ENCODE data around the gene SUMF1. TPM values are rescaled to one million over a fixed set of nuclear protein-coding genes. Genes with fewer than 3 reads are reported as not detected.

The SUMF1 gene
- total and polyA plus RNA-seq, 2 donors (not counting 1 experiment from before 2014, with no cell fraction given) = 10.3 to 21.2 TPM

GRCh38 chr3:4501437-4501836 is 34.4 kb upstream of the SUMF1 start:
- WGBS (ENCODE audit: insufficient coverage) = 96% methylated on average over 2 of the region's 3 CpGs
- no peak for ATAC-seq (ENCODE audit: low read depth)
- Mint-ChIP-seq H3K9me3 (ENCODE audit: insufficient read depth) (no peaks in the 10 kb centered on the region), H3K4me1 (peaks cover 83% of the 10 kb centered on the region), H3K27ac (peak overlapping the region; percentile 85), H3K4me3 (no peak overlapping the region), H3K27me3 (no peaks in the 10 kb centered on the region)
- H3K27me3 ChIP-seq (replicated peaks in 1 of 4; ENCODE audit: control extremely low read depth in 1 of 4, control insufficient read depth in 3 of 4, insufficient read depth in 4 of 4, low read length in 3 of 4) = no peaks in the 10 kb centered on the region
- ChIA-PET CTCF (interaction anchor here (1.6 kb wide), 1 partner anchor 18 kb away, joined by 5 read pairs; no protein-coding TSS in a partner anchor), POLR2A (interaction anchor here (5.3 kb wide), 1 partner anchor 8 kb away, joined by 96 read pairs; the partner anchor contains the start of gene ITPR1)
- no peaks in the 10 kb centered on the region for H3K9me3 ChIP-seq (ENCODE audit: control extremely low read depth in 1 of 3, control insufficient read depth in 2 of 3, insufficient read depth in 1 of 3, low read length in 2 of 3)
- H3K27ac ChIP-seq (ENCODE audit: low read length in 2 of 2) = peak overlapping the region; percentile 81 to 98
- no peak overlapping the region for H3K4me3 ChIP-seq (ENCODE audit: control extremely low read depth in 1 of 5, extremely low read depth in 1 of 5, insufficient read depth in 1 of 5, low read depth in 2 of 5, low read length in 4 of 5)
- peaks cover 67 to 76% of the 10 kb centered on the region in 2 donors for H3K4me1 ChIP-seq (ENCODE audit: control insufficient read depth in 2 of 2, insufficient read depth in 2 of 2, low read length in 2 of 2)
- no peak overlapping the region for H3K9ac ChIP-seq (ENCODE audit: low read length)
- no peak for DNase-seq
- no peak overlapping the region for H3K4me2 ChIP-seq (replicated peaks; ENCODE audit: low read depth, low read length, poor library complexity, severe bottlenecking)
- TF ChIP-seq EZH2 (IDR thresholded peaks at IDR 0.05; ENCODE audit: borderline replicate concordance, insufficient read depth, low read depth, low read length, poor library complexity, severe bottlenecking) (no peak), CTCF (IDR thresholded peaks at IDR 0.05) (no peak)
- H3K36me3 ChIP-seq (replicated peaks in 1 of 2; ENCODE audit: control extremely low read depth in 1 of 2, control insufficient read depth in 1 of 2, extremely low read depth in 1 of 2, insufficient read depth in 2 of 2, low read length in 1 of 2) = peaks cover 5 to 49% of the 10 kb centered on the region in 2 experiments
- intact Hi-C loops (cut with micrococcal nuclease) = no loop called here
- H3K79me2 ChIP-seq (ENCODE audit: control insufficient read depth, insufficient read depth, low read length) = peaks cover 88% of the 10 kb centered on the region
- peaks cover 9% of the 10 kb centered on the region for H4K20me1 ChIP-seq (ENCODE audit: control insufficient read depth, insufficient read depth, low read length, poor library complexity, severe bottlenecking)
- no peak overlapping the region for H2AFZ ChIP-seq (ENCODE audit: insufficient read depth, low read depth, low read length, poor library complexity, severe bottlenecking)

- ATAC-seq (ENCODE audit: low read depth) (no peak), DNase-seq (no peak)
- Histone ChIP-seq H3K9me3 (ENCODE audit: control extremely low read depth in 1 of 3, control insufficient read depth in 2 of 3, insufficient read depth in 1 of 3, low read length in 2 of 3) (no peaks in the 10 kb centered on the region), H3K27me3 (replicated peaks in 1 of 4; ENCODE audit: control extremely low read depth in 1 of 4, control insufficient read depth in 3 of 4, insufficient read depth in 4 of 4, low read length in 3 of 4) (no peaks in the 10 kb centered on the region), H3K27ac (ENCODE audit: low read length in 2 of 2) (peak overlapping the region in 1 of 2 donors; percentile 53), H3K79me2 (ENCODE audit: control insufficient read depth, insufficient read depth, low read length) (peaks cover 88% of the 10 kb centered on the region), H3K4me2 (replicated peaks; ENCODE audit: low read depth, low read length, poor library complexity, severe bottlenecking) (no peak overlapping the region), H3K4me1 (ENCODE audit: control insufficient read depth in 2 of 2, insufficient read depth in 2 of 2, low read length in 2 of 2) (peaks cover 53 to 63% of the 10 kb centered on the region in 2 donors), H4K20me1 (ENCODE audit: control insufficient read depth, insufficient read depth, low read length, poor library complexity, severe bottlenecking) (peaks cover 12% of the 10 kb centered on the region), H3K9ac (ENCODE audit: low read length) (no peak overlapping the region), H2AFZ (ENCODE audit: insufficient read depth, low read depth, low read length, poor library complexity, severe bottlenecking) (no peak overlapping the region), H3K36me3 (replicated peaks in 1 of 2; ENCODE audit: control extremely low read depth in 1 of 2, control insufficient read depth in 1 of 2, extremely low read depth in 1 of 2, insufficient read depth in 2 of 2, low read length in 1 of 2) (peaks cover 5 to 59% of the 10 kb centered on the region in 2 experiments), H3K4me3 (ENCODE audit: control extremely low read depth in 1 of 5, extremely low read depth in 1 of 5, insufficient read depth in 1 of 5, low read depth in 2 of 5, low read length in 4 of 5) (no peak overlapping the region)
- POLR2A ChIA-PET = no interaction called here
- CTCF ChIA-PET = no interaction called here
- H3K9me3 Mint-ChIP-seq (ENCODE audit: insufficient read depth) = no peaks in the 10 kb centered on the region
- no peaks in the 10 kb centered on the region for H3K27me3 Mint-ChIP-seq
- TF ChIP-seq CTCF (IDR thresholded peaks at IDR 0.05) (no peak), EZH2 (IDR thresholded peaks at IDR 0.05; ENCODE audit: borderline replicate concordance, insufficient read depth, low read depth, low read length, poor library complexity, severe bottlenecking) (no peak)
- WGBS (ENCODE audit: insufficient coverage) = 87% methylated on average over 3 of the region's 5 CpGs
- intact Hi-C loops (cut with micrococcal nuclease) = loop anchor here (10.0 kb wide), 1 partner anchor 144 kb away; no protein-coding TSS in a partner anchor
- H3K27ac Mint-ChIP-seq = peak overlapping the region; percentile 71
- no peak overlapping the region for H3K4me3 Mint-ChIP-seq
- H3K4me1 Mint-ChIP-seq = peaks cover 76% of the 10 kb centered on the region
These were observed 31.4 kb upstream of the SUMF1 start for GRCh38 chr3:4498446-4498845.
